H1 (cell line): ENCODE measurements around the gene MTHFS. TPM values are rescaled to one million over a fixed set of nuclear protein-coding genes. Genes with fewer than 3 reads are reported as not detected.

Experiments
- CTCF ChIA-PET: fragments of 300-600 bp; sonication (Branson Sonifier 250); formaldehyde crosslinking; loops from one replicate; lab custom pipeline; 2021; ENCODE audit not compliant: partially characterized antibody; lab: Charles Lee
- POLR2A ChIA-PET: fragments of 300-600 bp; sonication (Branson Sonifier 250); formaldehyde crosslinking; loops from one replicate; lab custom pipeline; 2021; ENCODE audit warnings: inconsistent platforms; ENCODE audit not compliant: partially characterized antibody; lab: Charles Lee
- DNase-seq, 2 experiments: peaks; one replicate each; pipeline versions ENCODE4 v3.0.0 to v3.0.0-alpha.2; 2010 to 2022; ENCODE audit warnings: low spot score in 2 of 2, low read depth in 1 of 2, mixed read lengths in 1 of 2
- FAIRE-seq: peaks from 2 replicates; lab custom pipeline; 2011; peaks lifted over from hg19 to GRCh38; lab: Jason Lieb, UNC
- H2AFZ ChIP-seq: 2 replicates; pipeline ENCODE4 v1.8.1; 2012; ENCODE audit warnings: low read length, inconsistent platforms
- H2AK5ac ChIP-seq: 2 replicates; pipeline ENCODE4 v1.6.1; 2013; ENCODE audit warnings: low read depth, low read length
- H2BK120ac ChIP-seq: replicated peaks from 2 replicates; pipeline ENCODE3; 2013; ENCODE audit warnings: low read depth, low read length, inconsistent platforms
- H2BK12ac ChIP-seq: 2 replicates; pipeline ENCODE4 v1.6.1; 2013; ENCODE audit warnings: low read depth, low read length
- H2BK15ac ChIP-seq: 2 replicates; pipeline ENCODE4 v1.6.1; 2013; ENCODE audit warnings: low read length
- H2BK20ac ChIP-seq: 2 replicates; pipeline ENCODE4 v1.6.1; 2013; ENCODE audit warnings: low read length
- H2BK5ac ChIP-seq: 2 replicates; pipeline ENCODE4 v1.6.1; 2013; ENCODE audit warnings: low read depth, low read length
- H3K14ac ChIP-seq: 2 replicates; pipeline ENCODE4 v1.6.1; 2013; ENCODE audit warnings: inconsistent platforms; ENCODE audit not compliant: insufficient read length
- H3K18ac ChIP-seq: 2 replicates; pipeline ENCODE4 v1.6.1; 2013; ENCODE audit warnings: low read length; ENCODE audit errors: extremely low read depth
- H3K23ac ChIP-seq: 2 replicates; pipeline ENCODE4 v1.6.1; 2013; ENCODE audit warnings: inconsistent platforms; ENCODE audit not compliant: insufficient read length
- H3K23me2 ChIP-seq: 2 replicates; pipeline ENCODE4 v1.6.1; 2013; ENCODE audit warnings: low read depth, low read length
- H3K27ac ChIP-seq: 2 replicates; pipeline ENCODE4 v1.6.1; 2011; ENCODE audit warnings: low read depth, low read length, inconsistent platforms
- H3K27me3 ChIP-seq, 4 experiments: replicated peaks in 1 of 4; 1 replicate in 1 of 4; 2 replicates in 3 of 4; pipeline versions ENCODE4 v1.6.1 to v1.8.1; 2011 to 2013; ENCODE audit warnings: low read length in 3 of 4, mild to moderate bottlenecking in 3 of 4, inconsistent platforms in 2 of 4, mixed read lengths in 2 of 4, moderate library complexity in 1 of 4; ENCODE audit not compliant: control insufficient read depth in 3 of 4, insufficient read depth in 3 of 4; ENCODE audit errors: extremely low read depth in 1 of 4
- H3K36me3 ChIP-seq, 4 experiments: 2 replicates each; pipeline versions ENCODE4 v1.6.1 to v1.8.1; 2011 to 2013; ENCODE audit warnings: mild to moderate bottlenecking in 4 of 4, low read length in 3 of 4, moderate library complexity in 2 of 4, control low read depth in 1 of 4, inconsistent platforms in 1 of 4; ENCODE audit not compliant: insufficient read depth in 4 of 4, control insufficient read depth in 2 of 4
- H3K4ac ChIP-seq: replicated peaks from 2 replicates; pipeline ENCODE3; 2013; ENCODE audit warnings: low read length, low read depth, mixed read lengths, inconsistent platforms; ENCODE audit not compliant: insufficient read length
- H3K4me1 ChIP-seq, 4 experiments: replicated peaks in 1 of 4; 1 replicate in 1 of 4; 2 replicates in 3 of 4; pipeline versions ENCODE4 v1.6.1 to v1.8.1; 2011 to 2013; ENCODE audit warnings: low read length in 3 of 4, inconsistent platforms in 2 of 4, mixed read lengths in 1 of 4; ENCODE audit not compliant: insufficient read depth in 4 of 4, control insufficient read depth in 3 of 4
- H3K4me2 ChIP-seq, 2 experiments: 2 replicates each; pipeline versions ENCODE4 v1.6.1 to v1.8.1; 2011 to 2013; ENCODE audit warnings: low read depth in 2 of 2, low read length in 2 of 2, control low read depth in 1 of 2, inconsistent platforms in 1 of 2, mild to moderate bottlenecking in 1 of 2; ENCODE audit not compliant: insufficient read depth in 1 of 2
- H3K4me3 ChIP-seq, 4 experiments: fragments of 200-600, 300-600 bp in 1 of 4; sonication (generic), shearing (Covaris generic), sonication (Bioruptor Twin) in 1 of 4; 2 replicates each; pipeline versions ENCODE4 v1.5.1 to v1.8.1; 2011 to 2016; ENCODE audit warnings: low read length in 4 of 4, low read depth in 3 of 4, control low read depth in 2 of 4, inconsistent platforms in 2 of 4, mild to moderate bottlenecking in 2 of 4, mixed read lengths in 1 of 4, moderate library complexity in 1 of 4; ENCODE audit not compliant: insufficient read depth in 2 of 4; ENCODE audit errors: extremely low read depth in 1 of 4
- H3K56ac ChIP-seq: replicated peaks from 2 replicates; pipeline ENCODE3; 2013; ENCODE audit warnings: low read depth, mild to moderate bottlenecking, mixed read lengths, low read length, inconsistent platforms; ENCODE audit not compliant: insufficient read length
- H3K79me1 ChIP-seq: 2 replicates; pipeline ENCODE4 v1.6.1; 2013; ENCODE audit warnings: low read depth, low read length, control low read depth
- H3K79me2 ChIP-seq, 2 experiments: 2 replicates each; pipeline versions ENCODE4 v1.6.1 to v1.8.1; 2012 to 2013; ENCODE audit warnings: low read length in 2 of 2, mild to moderate bottlenecking in 2 of 2, inconsistent platforms in 1 of 2; ENCODE audit not compliant: insufficient read depth in 2 of 2, control insufficient read depth in 1 of 2
- H3K9ac ChIP-seq, 4 experiments: replicated peaks in 1 of 4; 1 replicate in 1 of 4; 2 replicates in 3 of 4; pipeline versions ENCODE4 v1.6.1 to v1.8.1; 2011 to 2013; ENCODE audit warnings: low read depth in 3 of 4, low read length in 3 of 4, control low read depth in 2 of 4, mild to moderate bottlenecking in 2 of 4, moderate library complexity in 2 of 4, inconsistent platforms in 1 of 4; ENCODE audit errors: extremely low read depth in 1 of 4
- H3K9me3 ChIP-seq, 2 experiments: 2 replicates each; pipeline versions ENCODE4 v1.6.1 to v1.8.1; 2012 to 2013; ENCODE audit warnings: mild to moderate bottlenecking in 2 of 2, moderate library complexity in 2 of 2, control low read depth in 1 of 2, inconsistent platforms in 1 of 2, low read depth in 1 of 2, low read length in 1 of 2, mixed read lengths in 1 of 2; ENCODE audit not compliant: insufficient read depth in 2 of 2
- H4K20me1 ChIP-seq, 2 experiments: replicated peaks in 1 of 2; 2 replicates each; pipeline versions ENCODE3 to v1.8.1; 2011 to 2013; ENCODE audit warnings: inconsistent platforms in 2 of 2, low read length in 2 of 2, mild to moderate bottlenecking in 1 of 2; ENCODE audit not compliant: insufficient read depth in 2 of 2, control insufficient read depth in 1 of 2
- H4K5ac ChIP-seq: 2 replicates; pipeline ENCODE4 v1.6.1; 2013; ENCODE audit warnings: low read length, low read depth, mixed read lengths, inconsistent platforms; ENCODE audit not compliant: insufficient read length
- H4K8ac ChIP-seq: 2 replicates; pipeline ENCODE4 v1.8.0; 2013; ENCODE audit warnings: mild to moderate bottlenecking, moderate library complexity, low read length, inconsistent platforms; ENCODE audit not compliant: insufficient read depth; ENCODE audit errors: extremely low read depth
- H4K91ac ChIP-seq: replicated peaks from 2 replicates; pipeline ENCODE3; 2013; ENCODE audit warnings: low read length, mixed read lengths, inconsistent platforms; ENCODE audit not compliant: insufficient read length
- BCL11A ChIP-seq, 2 experiments: IDR thresholded peaks; one replicate each; pipeline ENCODE4 v1.6.1; 2011; ENCODE audit warnings: low read depth in 2 of 2, low read length in 2 of 2, mild to moderate bottlenecking in 2 of 2
- EGR1 ChIP-seq: IDR thresholded peaks from 2 replicates; pipeline ENCODE4 v1.6.1; 2011; ENCODE audit warnings: low read depth, low read length, borderline replicate concordance
- ZNF274 ChIP-seq: IDR thresholded peaks from 2 replicates; pipeline ENCODE4 v1.7.0; 2012; ENCODE audit warnings: low read length, borderline replicate concordance; ENCODE audit errors: extremely low read depth
- WGBS, 2 experiments: shearing (Covaris generic) in 1 of 2; methylation state at CpG; one replicate each; pipeline versions ENCODE4 v1.1.6 to v1.1.7; 2013 to 2015; ENCODE audit warnings: low lambda C conversion rate in 2 of 2, mixed read lengths in 2 of 2, inconsistent platforms in 1 of 2, low coverage in 1 of 2, missing lambda C conversion rate in 1 of 2; ENCODE audit not compliant: insufficient replicate concordance in 2 of 2, insufficient coverage in 1 of 2, insufficient read length in 1 of 2; ENCODE audit errors: extremely low coverage in 1 of 2, missing lambda C conversion rate in 1 of 2; 5-methylcytosine and 5-hydroxymethylcytosine counted together
- polyA plus RNA-seq, 7 experiments: library from polyadenylated mRNA; depleted of rRNA in 3 of 7; stranded (reverse) in 5 of 7; unstranded in 2 of 7; fragments of >200 nt in 5 of 7; fragments of 200-250 nt in 2 of 7; gene quantifications; 1 replicate in 5 of 7; 2 replicates in 1 of 7; 4 replicates in 1 of 7; pipeline versions ENCODE4 v1.2.1 to v1.2.3, GENCODE V29; 2011 to 2013; ENCODE audit warnings: missing spikeins in 2 of 7, mixed read lengths in 2 of 7
- total RNA-seq: library from RNA; stranded (reverse); fragmentation: NEBNext Ultra II Directional; extraction: Animal tissue kit (Norgen Biotek cat#: 25700); gene quantifications from 2 replicates; pipeline ENCODE4 v1.2.1, GENCODE V29; 2021

The MTHFS gene
- total and polyA plus RNA-seq, 2 of the 8 experiments (the other 6 are each of a cell fraction or from before 2014, with no cell fraction given), result 27.3 to 37.2 TPM

DNA sequence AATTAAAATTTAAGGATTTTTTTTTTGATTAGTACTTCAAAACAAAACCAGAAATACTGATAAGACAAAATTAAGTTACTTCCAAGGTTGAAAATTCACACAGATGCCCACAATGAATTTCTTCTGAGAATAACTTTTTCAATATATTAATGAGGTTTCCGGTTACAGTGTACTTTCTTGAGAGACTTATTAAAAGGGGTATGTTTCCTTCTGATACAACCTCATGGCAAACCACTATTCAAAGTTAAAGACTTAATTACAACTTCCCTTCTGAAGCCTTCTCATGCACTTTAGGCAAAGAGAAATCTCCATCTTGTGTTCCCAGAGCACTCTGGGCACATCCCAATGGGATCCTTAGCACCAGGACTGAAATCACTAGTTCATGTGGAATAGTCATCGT, 36.2 kb downstream of the MTHFS start:
- Histone ChIP-seq H2BK15ac (no peak overlapping the region), H3K56ac (no peak overlapping the region), H3K4me3 (no peak overlapping the region)
- TF ChIP-seq ZNF274 (no peak), EGR1 (no peak), BCL11A (IDR thresholded peaks at IDR 0.05; ENCODE audit: low read depth in 2 of 2, low read length in 2 of 2) (no peak)
- TF ChIP-seq, all 59 proteins: peak for 0
- Histone ChIP-seq H3K4ac (no peak overlapping the region), H3K4me2 (no peak overlapping the region), H3K14ac (no peak overlapping the region), H3K9ac (no peak overlapping the region), H3K79me2 (0 out of 4 replicates have a peak, but pooled peaks cover 0 to 8% of the 10 kb centered on the region in 2 experiments), H3K23ac (no peak overlapping the region), H3K4me1 (no peaks in the 10 kb centered on the region), H3K18ac (no peak overlapping the region), H2AK5ac (no peak overlapping the region), H2AFZ (no peak overlapping the region), H2BK5ac (no peak overlapping the region), H2BK20ac (no peak overlapping the region), H3K79me1 (no peaks in the 10 kb centered on the region; the same call in 1 of the 2 replicates), H2BK12ac (no peak overlapping the region), H2BK120ac (no peak overlapping the region), H3K27ac (no peak overlapping the region), H3K36me3 (0 out of 8 replicates have a peak, but pooled peaks cover 0 to 2% (median 0%) of the 10 kb centered on the region in 4 experiments), H4K8ac (no peak overlapping the region), H4K20me1 (no peaks in the 10 kb centered on the region), H3K27me3 (no peaks in the 10 kb centered on the region), H3K9me3 (no peaks in the 10 kb centered on the region), H4K5ac (no peak overlapping the region), H3K23me2 (no peaks in the 10 kb centered on the region), H4K91ac (no peak overlapping the region)
- FAIRE-seq (no peak), DNase-seq (no peak)
- ChIA-PET POLR2A (interaction anchor here (0.7 kb wide), 1 partner anchor 208 kb away, joined by 3 read pairs; no protein-coding TSS in a partner anchor), CTCF (interaction anchor here (0.6 to 2.9 kb wide), 3 partner anchors 8 to 25 kb away, joined by 3 to 10 read pairs (median 3); no protein-coding TSS in a partner anchor)
- WGBS, 2 experiments, result 92% methylated on average over 2 of the region's 2 CpGs; no CpG with 5 or more reads in 1 of the 2 experiments
